Measurements from ENCODE around the gene ZNF584.

The ZNF584 gene

GRCh38 chr19:58450856-58451357 lies 42.5 kb downstream of the ZNF584 start:
- no peaks in the 10 kb centered on the region for H3K4me1 ChIP-seq (ENCODE audit: low read length)
- DNase-seq, result no peak

GRCh38 chr19:58451358-58452101 lies 43.1 kb downstream of the ZNF584 start, which contains the start of gene ZNF324B:
Gene ZNF324B, plus strand, starts transcription at chr19:58451622. Its CDS starts 2,080 bp downstream, at chr19:58453702.
- H4K20me1 ChIP-seq (ENCODE audit: insufficient read depth, low read length), result no peaks in the 10 kb centered on the region
- peak within 1 kb of the TSS; percentile 65 for H3K9ac ChIP-seq (ENCODE audit: low read length)
- no peaks in the 10 kb centered on the region for H3K27me3 ChIP-seq (replicated peaks; ENCODE audit: insufficient read depth, low read length)
- no peaks in the 10 kb centered on the region for H3K9me2 ChIP-seq (replicated peaks; ENCODE audit: insufficient read depth, low read length)
- H3K4me2 ChIP-seq (ENCODE audit: low read depth, low read length), result peak within 1 kb of the TSS; percentile 87
- H3K9me3 ChIP-seq (replicated peaks; ENCODE audit: insufficient read depth, low read length), result no peaks in the 10 kb centered on the region
- TF ChIP-seq EZH2 (optimal IDR thresholded peaks at IDR 0.05; ENCODE audit: low read depth, low read length) (no peak), CTCF (IDR thresholded peaks at IDR 0.05; ENCODE audit: low read length) (no peak)
- peak within 1 kb of the TSS; percentile 6; the same call in 1 of the 2 replicates for H3K27ac ChIP-seq (ENCODE audit: low read length)
- peak; percentile 98 for DNase-seq
- H3K79me2 ChIP-seq (ENCODE audit: low read length), result no peaks in the 10 kb centered on the region
- no peaks in the 10 kb centered on the region for H3F3A ChIP-seq (ENCODE audit: insufficient read depth, low read length)
- H2AFZ ChIP-seq (ENCODE audit: low read length), result peak within 1 kb of the TSS; percentile 73
- H3K4me3 ChIP-seq (ENCODE audit: low read length), result peak within 1 kb of the TSS; percentile 77
- no peaks in the 10 kb centered on the region for H3K4me1 ChIP-seq (ENCODE audit: low read length)
- no peaks in the 10 kb centered on the region; the same call in 1 of the 2 replicates for H3K36me3 ChIP-seq (replicated peaks; ENCODE audit: insufficient read depth, low read length)

More at GRCh38 chr19:58450856-58451357, 42.5 kb downstream of the ZNF584 start:
- Histone ChIP-seq H3K4me2 (ENCODE audit: low read depth, low read length) (peak overlapping the region; percentile 87), H3K9ac (ENCODE audit: low read length) (peak overlapping the region; percentile 12; the same call in 1 of the 2 replicates), H2AFZ (ENCODE audit: low read length) (peak overlapping the region; percentile 73), H3K27ac (ENCODE audit: low read length) (no peak overlapping the region), H3F3A (ENCODE audit: insufficient read depth, low read length) (no peaks in the 10 kb centered on the region), H3K4me3 (ENCODE audit: low read length) (peak overlapping the region; percentile 77), H3K79me2 (ENCODE audit: low read length) (no peaks in the 10 kb centered on the region), H3K9me2 (replicated peaks; ENCODE audit: insufficient read depth, low read length) (no peaks in the 10 kb centered on the region), H3K27me3 (replicated peaks; ENCODE audit: insufficient read depth, low read length) (no peaks in the 10 kb centered on the region), H3K36me3 (replicated peaks; ENCODE audit: insufficient read depth, low read length) (no peaks in the 10 kb centered on the region; the same call in 1 of the 2 replicates), H3K9me3 (replicated peaks; ENCODE audit: insufficient read depth, low read length) (no peaks in the 10 kb centered on the region), H4K20me1 (ENCODE audit: insufficient read depth, low read length) (no peaks in the 10 kb centered on the region)
- TF ChIP-seq CTCF (IDR thresholded peaks at IDR 0.05; ENCODE audit: low read length) (no peak), EZH2 (optimal IDR thresholded peaks at IDR 0.05; ENCODE audit: low read depth, low read length) (no peak), EZH2phosphoT487 (IDR thresholded peaks at IDR 0.05; ENCODE audit: low read length) (no peak)

- no peaks in the 10 kb centered on the region for H3K4me1 ChIP-seq (ENCODE audit: low read length)
- H3K9ac ChIP-seq (ENCODE audit: low read length), result no peak overlapping the region
- no peaks in the 10 kb centered on the region; the same call in 1 of the 2 replicates for H3K36me3 ChIP-seq (replicated peaks; ENCODE audit: insufficient read depth, low read length)
- TF ChIP-seq CTCF (IDR thresholded peaks at IDR 0.05; ENCODE audit: low read length) (no peak), EZH2 (optimal IDR thresholded peaks at IDR 0.05; ENCODE audit: low read depth, low read length) (no peak), EZH2phosphoT487 (IDR thresholded peaks at IDR 0.05; ENCODE audit: low read length) (no peak)
- H3F3A ChIP-seq (ENCODE audit: insufficient read depth, low read length), result no peaks in the 10 kb centered on the region
- H3K4me2 ChIP-seq (ENCODE audit: low read depth, low read length), result no peak overlapping the region
- no peak overlapping the region for H3K27ac ChIP-seq (ENCODE audit: low read length)
- no peaks in the 10 kb centered on the region for H3K9me3 ChIP-seq (replicated peaks; ENCODE audit: insufficient read depth, low read length)
- H3K9me2 ChIP-seq (replicated peaks; ENCODE audit: insufficient read depth, low read length), result no peaks in the 10 kb centered on the region
- DNase-seq, result no peak
- no peaks in the 10 kb centered on the region for H3K79me2 ChIP-seq (ENCODE audit: low read length)
- no peak overlapping the region for H2AFZ ChIP-seq (ENCODE audit: low read length)
- H3K4me3 ChIP-seq (ENCODE audit: low read length), result no peak overlapping the region
- H4K20me1 ChIP-seq (ENCODE audit: insufficient read depth, low read length), result no peaks in the 10 kb centered on the region
- H3K27me3 ChIP-seq (replicated peaks; ENCODE audit: insufficient read depth, low read length), result no peaks in the 10 kb centered on the region
Measured at GRCh38 chr19:58453743-58454142, 45.3 kb downstream of the ZNF584 start.
